ENCODE data around the gene TMEM131. TPM values are rescaled to one million over a fixed set of nuclear protein-coding genes. Genes with fewer than 3 reads are reported as not detected.

TMEM131 gene
- total and polyA plus RNA-seq, 2 of the 8 experiments (the other 6 are each of a cell fraction or from before 2014, with no cell fraction given) = 9.7 to 22.9 TPM

- no peak for TF ChIP-seq SP4 (IDR thresholded peaks at IDR 0.05; ENCODE audit: low read length)
- no peak for TF ChIP-seq CEBPB (IDR thresholded peaks at IDR 0.05; ENCODE audit: low read depth, low read length)
Observed at GRCh38 chr2:97779141-97779540, 216.6 kb downstream of the TMEM131 start (continued).

All from H1 (cell line).